ENCODE data around the gene PPARG. TPM values are rescaled to one million over a fixed set of nuclear protein-coding genes. Genes with fewer than 3 reads are reported as not detected.
"Not testable (repeated sequence)": the region's sequence is repeated elsewhere in the genome, so short reads cannot be mapped to it uniquely, and the experiment has no call there.

The PPARG gene
- total RNA-seq, 5 donors from 2014 or later (not counting 1 experiment from before 2014, with no cell fraction given): 0.35 to 0.69 (median 0.63) TPM; not detected in 2

DNA sequence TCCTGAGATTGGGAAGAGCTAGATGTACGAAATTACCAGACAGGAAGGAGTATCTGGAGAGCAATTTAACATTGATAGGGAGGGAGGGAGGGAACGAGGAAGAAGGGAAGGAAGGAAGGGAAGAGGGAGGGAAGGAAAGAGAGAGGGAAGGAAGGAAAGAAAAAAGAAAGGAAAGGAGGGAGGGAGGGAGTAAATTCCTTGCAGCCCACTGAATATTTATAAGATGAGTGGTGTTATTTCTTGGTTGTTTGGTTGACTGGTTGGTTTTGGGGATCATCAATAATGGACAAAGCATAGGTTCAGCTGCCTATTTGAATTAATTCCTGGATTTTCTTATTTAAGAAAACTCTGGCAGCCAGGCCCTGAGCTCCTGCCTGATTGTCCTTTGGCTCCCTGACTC is 179.9 kb downstream of the PPARG start:
- H3K4me3 ChIP-seq (ENCODE audit: control insufficient read depth in 1 of 2, extremely low read depth in 1 of 2, low read length in 1 of 2): no peak overlapping the region
- H3K36me3 ChIP-seq (ENCODE audit: control insufficient read depth in 2 of 2, extremely low read depth in 1 of 2, insufficient read depth in 1 of 2, low read length in 1 of 2): no peaks in the 10 kb centered on the region
- WGBS (ENCODE audit: insufficient coverage): 77% methylated on average over 2 of the region's 2 CpGs
- no peak for DNase-seq
- no peak overlapping the region for H3K27ac Mint-ChIP-seq
- H3K27ac ChIP-seq (ENCODE audit: low read length): no peak overlapping the region
- POLR2A ChIA-PET: interaction anchor here (0.6 kb wide), 2 partner anchors 415 to 1676 kb away, joined by 3 to 4 read pairs; no protein-coding TSS in a partner anchor
- H3K9me3 Mint-ChIP-seq: no peaks in the 10 kb centered on the region
- CTCF ChIA-PET: interaction anchor here (0.6 to 0.7 kb wide), 3 partner anchors 11 to 960 kb away, joined by 4 to 8 read pairs (median 6); no protein-coding TSS in a partner anchor
- no peaks in the 10 kb centered on the region for H3K27me3 ChIP-seq (replicated peaks in 1 of 2; ENCODE audit: control insufficient read depth in 2 of 2, extremely low read depth in 1 of 2, insufficient read depth in 2 of 2, low read length in 1 of 2)
- H3K36me3 Mint-ChIP-seq: no peaks in the 10 kb centered on the region
- no peak overlapping the region for H3K4me3 Mint-ChIP-seq
- H3K4me1 ChIP-seq (ENCODE audit: control insufficient read depth in 1 of 2, extremely low read depth in 1 of 2, insufficient read depth in 2 of 2, low read length in 2 of 2): peaks cover 0 to 5% of the 10 kb centered on the region in 2 experiments
- peaks cover 8 to 25% (median 8%) of the 10 kb centered on the region in 3 donors for H3K4me1 Mint-ChIP-seq
- ATAC-seq (replicated peaks in 1 of 4): no peak
- H3K9me3 ChIP-seq: no peaks in the 10 kb centered on the region
- H3K27me3 Mint-ChIP-seq: no peaks in the 10 kb centered on the region

DNA sequence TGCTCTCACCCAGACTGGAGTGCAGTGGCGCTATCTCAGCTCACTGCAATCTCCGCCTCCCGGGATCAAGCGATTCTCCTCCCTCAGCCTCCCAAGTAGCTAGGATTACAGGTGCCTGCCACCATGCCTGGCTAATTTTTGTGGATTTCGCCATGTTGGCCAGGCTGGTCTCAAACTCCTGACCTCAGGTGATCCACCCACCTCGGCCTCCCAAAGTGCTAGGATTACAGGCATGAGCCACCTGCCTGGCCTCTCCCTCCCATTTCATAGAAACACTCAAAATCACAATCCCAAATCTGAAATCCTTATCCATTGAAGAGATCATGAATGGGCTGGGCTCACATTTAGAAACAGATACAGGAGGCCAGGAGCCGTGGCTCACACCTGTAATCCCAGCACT is 180.4 kb downstream of the PPARG start:
- ATAC-seq (replicated peaks in 1 of 4); H3K36me3 ChIP-seq (ENCODE audit: control insufficient read depth in 2 of 2, extremely low read depth in 1 of 2, insufficient read depth in 1 of 2, low read length in 1 of 2); H3K4me3 Mint-ChIP-seq; H3K9me3 ChIP-seq; H3K4me1 ChIP-seq (ENCODE audit: control insufficient read depth in 1 of 2, extremely low read depth in 1 of 2, insufficient read depth in 2 of 2, low read length in 2 of 2); H3K4me3 ChIP-seq (ENCODE audit: control insufficient read depth in 1 of 2, extremely low read depth in 1 of 2, low read length in 1 of 2); H3K9me3 Mint-ChIP-seq; H3K27me3 Mint-ChIP-seq; H3K27ac Mint-ChIP-seq; DNase-seq; H3K36me3 Mint-ChIP-seq; H3K27me3 ChIP-seq (replicated peaks in 1 of 2; ENCODE audit: control insufficient read depth in 2 of 2, extremely low read depth in 1 of 2, insufficient read depth in 2 of 2, low read length in 1 of 2); H3K27ac ChIP-seq (ENCODE audit: low read length): not testable (repeated sequence)
- ChIA-PET CTCF (interaction anchor here in 1 of 2 donors (0.6 to 1.3 kb wide), 2 partner anchors 10 kb away, joined by 5 to 6 read pairs; no protein-coding TSS in a partner anchor), POLR2A (interaction anchor here (0.6 to 0.8 kb wide), 2 partner anchors 343 to 416 kb away, joined by 3 to 4 read pairs; no protein-coding TSS in a partner anchor)
- peaks cover 3 to 22% (median 8%) of the 10 kb centered on the region in 3 donors for H3K4me1 Mint-ChIP-seq
- 76% methylated on average over 5 of the region's 7 CpGs for WGBS (ENCODE audit: insufficient coverage)

DNA sequence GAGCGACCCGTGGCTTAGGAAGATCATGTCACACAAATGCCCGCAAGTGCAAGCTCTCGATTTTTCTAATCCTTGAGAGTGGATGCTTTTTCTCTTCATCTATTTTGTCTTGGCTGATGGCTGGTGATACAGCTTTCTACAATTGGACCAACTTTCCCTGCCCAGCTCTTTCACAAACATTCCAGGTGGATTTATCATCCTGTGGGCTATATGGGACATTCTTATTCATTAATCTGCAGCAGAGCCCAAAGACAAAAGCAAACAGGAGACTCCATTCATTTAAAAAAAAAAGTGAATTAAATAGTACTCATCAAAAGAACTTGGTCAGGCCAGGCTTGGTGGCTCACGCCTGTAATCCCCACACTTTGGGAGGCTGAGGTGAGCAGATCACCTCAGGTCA is 181.2 kb downstream of the PPARG start:
- Mint-ChIP-seq H3K27me3 (no peaks in the 10 kb centered on the region), H3K9me3 (no peaks in the 10 kb centered on the region), H3K4me3 (no peak overlapping the region), H3K36me3 (no peaks in the 10 kb centered on the region), H3K27ac (no peak overlapping the region), H3K4me1 (peaks cover 0 to 22% (median 8%) of the 10 kb centered on the region in 3 donors)
- Histone ChIP-seq H3K9me3 (no peaks in the 10 kb centered on the region), H3K36me3 (ENCODE audit: control insufficient read depth in 2 of 2, extremely low read depth in 1 of 2, insufficient read depth in 1 of 2, low read length in 1 of 2) (no peaks in the 10 kb centered on the region), H3K27ac (ENCODE audit: low read length) (no peak overlapping the region), H3K4me3 (ENCODE audit: control insufficient read depth in 1 of 2, extremely low read depth in 1 of 2, low read length in 1 of 2) (no peak overlapping the region), H3K27me3 (replicated peaks in 1 of 2; ENCODE audit: control insufficient read depth in 2 of 2, extremely low read depth in 1 of 2, insufficient read depth in 2 of 2, low read length in 1 of 2) (no peaks in the 10 kb centered on the region), H3K4me1 (ENCODE audit: control insufficient read depth in 1 of 2, extremely low read depth in 1 of 2, insufficient read depth in 2 of 2, low read length in 2 of 2) (peaks cover 0 to 5% of the 10 kb centered on the region in 2 experiments)
- ChIA-PET CTCF (interaction anchor here in 1 of 2 donors (0.7 to 1.3 kb wide), 2 partner anchors 10 to 294 kb away, joined by 5 to 7 read pairs; no protein-coding TSS in a partner anchor), POLR2A (interaction anchor here in 1 of 2 donors (0.7 to 0.8 kb wide), 2 partner anchors 7 to 344 kb away, joined by 4 to 6 read pairs; no protein-coding TSS in a partner anchor)
- no peak for ATAC-seq (replicated peaks in 1 of 4)
- DNase-seq: no peak
- no CpG with 5 or more reads among the region's 5 CpGs for WGBS (ENCODE audit: insufficient coverage)

DNA sequence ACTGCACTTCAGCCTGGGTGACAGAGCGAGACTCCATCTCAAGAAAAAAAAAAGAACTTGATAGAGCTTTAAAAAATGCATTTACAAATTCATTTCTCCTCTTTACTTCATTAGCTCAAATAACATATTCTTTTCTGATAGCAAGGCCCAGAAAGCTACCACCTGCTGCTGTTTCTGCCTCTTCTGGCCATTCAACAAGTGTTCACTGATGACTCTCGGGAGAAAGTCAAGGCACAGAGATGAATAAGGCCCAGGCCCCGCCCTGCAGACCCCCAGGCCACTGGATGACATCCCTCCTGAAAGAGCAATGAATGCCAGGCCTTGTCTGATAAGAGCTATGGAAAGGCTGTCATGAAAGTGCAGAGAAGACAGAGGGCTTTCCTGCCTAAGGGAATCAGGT is 181.8 kb downstream of the PPARG start:
- no peaks in the 10 kb centered on the region for H3K27me3 ChIP-seq (replicated peaks in 1 of 2; ENCODE audit: control insufficient read depth in 2 of 2, extremely low read depth in 1 of 2, insufficient read depth in 2 of 2, low read length in 1 of 2)
- CTCF ChIA-PET: interaction anchor here (1.2 to 1.3 kb wide), 2 partner anchors 9 kb away, joined by 5 read pairs; no protein-coding TSS in a partner anchor
- 95% methylated on average over 2 of the region's 3 CpGs for WGBS (ENCODE audit: insufficient coverage)
- DNase-seq: no peak
- Mint-ChIP-seq H3K9me3 (no peaks in the 10 kb centered on the region), H3K27me3 (no peaks in the 10 kb centered on the region), H3K27ac (no peak overlapping the region), H3K4me3 (no peak overlapping the region), H3K36me3 (no peaks in the 10 kb centered on the region), H3K4me1 (peaks cover 0 to 22% (median 8%) of the 10 kb centered on the region in 3 donors)
- ATAC-seq (replicated peaks in 1 of 4): no peak
- H3K36me3 ChIP-seq (ENCODE audit: control insufficient read depth in 2 of 2, extremely low read depth in 1 of 2, insufficient read depth in 1 of 2, low read length in 1 of 2): no peaks in the 10 kb centered on the region
- no peak overlapping the region for H3K4me3 ChIP-seq (ENCODE audit: control insufficient read depth in 1 of 2, extremely low read depth in 1 of 2, low read length in 1 of 2)
- POLR2A ChIA-PET: no interaction called here
- H3K9me3 ChIP-seq: no peaks in the 10 kb centered on the region
- peaks cover 0 to 5% of the 10 kb centered on the region in 2 experiments for H3K4me1 ChIP-seq (ENCODE audit: control insufficient read depth in 1 of 2, extremely low read depth in 1 of 2, insufficient read depth in 2 of 2, low read length in 2 of 2)
- H3K27ac ChIP-seq (ENCODE audit: low read length): no peak overlapping the region

DNA sequence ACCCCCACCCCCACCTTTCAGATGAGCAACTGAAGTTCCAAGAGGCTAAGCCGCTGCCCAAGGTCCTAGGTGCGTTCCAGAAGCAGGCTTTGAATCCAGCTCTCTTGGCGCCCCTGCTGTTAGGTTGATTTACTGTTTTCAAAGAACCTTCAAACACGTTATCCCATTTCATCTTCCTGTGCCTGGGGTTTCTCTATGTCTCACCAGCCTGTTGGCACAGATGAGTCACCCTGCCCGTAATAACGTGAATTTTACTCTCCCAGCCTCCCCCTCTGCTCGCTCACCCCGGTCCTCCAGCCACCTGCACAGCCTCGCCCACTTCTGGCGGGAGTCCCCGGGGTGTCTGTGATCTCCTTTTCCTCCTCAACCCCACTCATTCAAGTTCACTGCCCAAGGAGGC is 182.4 kb downstream of the PPARG start:
- H3K27ac ChIP-seq (ENCODE audit: low read length): no peak overlapping the region
- no peaks in the 10 kb centered on the region for H3K36me3 Mint-ChIP-seq
- H3K4me1 ChIP-seq (ENCODE audit: control insufficient read depth in 1 of 2, extremely low read depth in 1 of 2, insufficient read depth in 2 of 2, low read length in 2 of 2): peaks cover 0 to 5% of the 10 kb centered on the region in 2 experiments
- H3K9me3 Mint-ChIP-seq: no peaks in the 10 kb centered on the region
- H3K27me3 Mint-ChIP-seq: no peaks in the 10 kb centered on the region
- no peaks in the 10 kb centered on the region for H3K9me3 ChIP-seq
- H3K4me3 Mint-ChIP-seq: no peak overlapping the region
- no peak overlapping the region for H3K27ac Mint-ChIP-seq
- ChIA-PET CTCF (interaction anchor here in 1 of 2 donors (1.2 kb wide), 1 partner anchor 9 kb away, joined by 5 read pairs; no protein-coding TSS in a partner anchor), POLR2A (no interaction called here)
- 9% methylated on average over 8 of the region's 11 CpGs for WGBS (ENCODE audit: insufficient coverage)
- no peak overlapping the region for H3K4me3 ChIP-seq (ENCODE audit: control insufficient read depth in 1 of 2, extremely low read depth in 1 of 2, low read length in 1 of 2)
- H3K36me3 ChIP-seq (ENCODE audit: control insufficient read depth in 2 of 2, extremely low read depth in 1 of 2, insufficient read depth in 1 of 2, low read length in 1 of 2): no peaks in the 10 kb centered on the region
- ATAC-seq (replicated peaks in 1 of 4) (peak in 2 of 4 experiments; percentile 39 to 40), DNase-seq (peak in 1 of 35 experiments; percentile 19)
- no peaks in the 10 kb centered on the region for H3K27me3 ChIP-seq (replicated peaks in 1 of 2; ENCODE audit: control insufficient read depth in 2 of 2, extremely low read depth in 1 of 2, insufficient read depth in 2 of 2, low read length in 1 of 2)
- peaks cover 0 to 22% (median 8%) of the 10 kb centered on the region in 3 donors for H3K4me1 Mint-ChIP-seq

DNA sequence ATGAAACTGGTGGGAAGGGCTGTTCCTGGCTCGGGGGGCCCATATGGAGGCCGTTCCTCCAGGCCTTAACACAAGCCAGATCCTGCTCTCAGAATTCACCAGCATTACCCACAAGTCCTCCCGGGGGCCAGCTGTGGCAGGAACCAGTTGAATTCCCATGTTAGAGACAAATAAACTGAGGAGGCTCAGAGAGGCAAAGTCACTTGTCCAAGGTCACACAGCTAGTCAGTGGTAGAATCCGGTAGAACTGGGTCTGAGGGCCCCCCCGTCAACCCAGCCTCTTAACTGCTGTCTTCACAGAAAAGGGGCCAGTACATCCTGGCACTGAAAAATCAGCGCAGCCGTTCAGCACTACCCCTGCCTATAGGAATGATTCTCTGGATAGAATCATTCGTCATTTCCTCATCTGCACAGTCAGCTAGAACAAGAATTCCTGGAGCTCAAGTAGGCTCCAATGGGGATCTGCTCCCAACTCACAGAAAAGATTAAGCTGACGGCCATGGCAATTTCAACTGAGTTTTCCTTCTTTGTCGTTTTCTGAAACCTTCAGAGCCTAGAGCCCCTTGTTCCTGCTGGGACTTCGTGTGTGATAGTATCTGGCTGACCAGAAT is 183.2 kb downstream of the PPARG start:
- H3K36me3 ChIP-seq (ENCODE audit: control insufficient read depth in 2 of 2, extremely low read depth in 1 of 2, insufficient read depth in 1 of 2, low read length in 1 of 2): no peaks in the 10 kb centered on the region
- DNase-seq: no peak
- WGBS (ENCODE audit: insufficient coverage): 87% methylated on average over 10 of the region's 11 CpGs
- Mint-ChIP-seq H3K4me1 (peaks cover 0 to 22% (median 8%) of the 10 kb centered on the region in 3 donors), H3K27me3 (no peaks in the 10 kb centered on the region), H3K4me3 (no peak overlapping the region), H3K27ac (no peak overlapping the region), H3K36me3 (no peaks in the 10 kb centered on the region), H3K9me3 (no peaks in the 10 kb centered on the region)
- H3K27ac ChIP-seq (ENCODE audit: low read length): no peak overlapping the region
- ATAC-seq (replicated peaks in 1 of 4): no peak
- no peaks in the 10 kb centered on the region for H3K9me3 ChIP-seq
- CTCF ChIA-PET: no interaction called here
- POLR2A ChIA-PET: no interaction called here
- H3K4me1 ChIP-seq (ENCODE audit: control insufficient read depth in 1 of 2, extremely low read depth in 1 of 2, insufficient read depth in 2 of 2, low read length in 2 of 2): peaks cover 0 to 5% of the 10 kb centered on the region in 2 experiments
- no peaks in the 10 kb centered on the region for H3K27me3 ChIP-seq (replicated peaks in 1 of 2; ENCODE audit: control insufficient read depth in 2 of 2, extremely low read depth in 1 of 2, insufficient read depth in 2 of 2, low read length in 1 of 2)
- no peak overlapping the region for H3K4me3 ChIP-seq (ENCODE audit: control insufficient read depth in 1 of 2, extremely low read depth in 1 of 2, low read length in 1 of 2)

Data from T-cell (primary cell).